Activated T-cell treated with anti-CD3 and anti-CD28 coated beads for 1 hour (primary cell): Measurements from ENCODE around the gene TNN.

Experiments
- DNase-seq: peaks from one replicate; pipeline ENCODE4 v3.0.0-alpha.2; 2020; ENCODE audit warnings: low read depth

Gene TNN

DNA sequence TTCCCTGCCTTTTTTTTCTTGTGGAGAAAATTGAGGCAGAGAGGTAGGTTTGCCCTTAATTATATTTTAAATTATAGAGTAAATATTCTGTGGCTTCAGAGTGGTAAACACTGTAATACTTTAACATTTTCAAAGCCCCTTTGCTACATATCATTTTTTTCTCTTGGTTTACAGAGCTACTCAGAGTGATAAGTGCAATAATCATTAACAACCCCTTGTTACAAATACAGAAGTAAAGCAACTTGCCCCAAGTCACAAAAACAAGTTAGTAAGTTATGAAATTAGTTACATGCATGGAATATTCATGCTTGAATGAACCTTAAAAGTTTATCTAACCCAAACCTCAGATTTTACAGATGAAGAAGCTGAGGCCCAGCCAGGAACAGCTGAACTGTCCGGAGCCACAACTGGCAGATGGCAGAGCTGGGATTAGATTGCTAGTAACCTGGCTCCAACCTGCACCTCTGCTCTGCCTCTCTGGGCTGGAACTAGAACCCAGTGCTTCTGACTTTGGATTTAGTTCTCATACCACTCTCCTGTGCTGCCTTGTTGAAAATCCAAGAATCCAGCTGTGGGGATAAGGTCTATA, 48.7 kb downstream of the TNN start:
- no peak for DNase-seq

GRCh38 chr1:175116903-175117302, 49.3 kb downstream of the TNN start:
- DNase-seq = no peak

DNA sequence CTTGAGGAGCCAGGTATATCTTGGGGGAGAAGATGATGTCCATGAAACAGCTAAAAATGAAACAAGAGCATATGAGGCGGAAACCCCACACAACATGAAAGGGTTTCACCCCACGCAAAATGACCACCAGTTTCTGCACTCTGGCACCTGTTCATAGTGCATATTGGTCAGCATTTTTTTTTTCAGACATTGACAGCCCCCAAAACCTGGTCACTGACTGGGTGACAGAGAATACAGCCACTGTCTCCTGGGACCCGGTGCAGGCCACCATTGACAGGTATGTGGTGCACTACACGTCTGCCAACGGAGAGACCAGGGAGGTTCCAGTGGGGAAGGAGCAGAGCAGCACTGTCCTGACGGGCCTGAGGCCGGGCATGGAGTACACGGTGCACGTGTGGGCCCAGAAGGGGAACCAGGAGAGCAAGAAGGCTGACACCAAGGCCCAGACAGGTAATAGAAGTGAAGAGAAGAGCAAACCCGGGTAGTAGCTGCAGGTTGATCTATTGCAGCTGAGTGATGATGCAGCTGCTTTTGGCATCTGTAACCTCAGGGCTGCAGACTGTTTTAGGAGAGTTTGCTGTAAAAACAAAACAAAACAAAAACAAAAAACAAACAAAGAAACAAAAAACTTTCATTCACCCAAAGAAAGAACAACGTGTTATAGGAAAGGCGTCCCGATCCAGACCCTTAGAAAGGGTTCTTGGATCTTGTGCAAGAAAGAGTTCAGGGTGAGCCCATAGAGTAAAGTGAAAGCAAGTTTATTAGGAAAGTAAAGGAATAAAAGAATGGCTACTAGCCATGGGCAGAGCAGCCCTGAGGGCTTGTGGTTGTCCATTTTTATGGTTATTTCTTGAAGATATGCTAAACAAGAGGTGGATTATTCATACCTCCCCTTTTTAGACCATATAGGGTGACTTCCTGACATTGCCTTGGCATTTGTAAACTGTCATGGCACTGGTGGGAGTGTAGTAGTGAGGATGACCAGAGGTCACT, 51.0 kb downstream of the TNN start:
- DNase-seq = no peak

GRCh38 chr1:175120511-175120910, 52.9 kb downstream of the TNN start:
- no peak for DNase-seq

DNA sequence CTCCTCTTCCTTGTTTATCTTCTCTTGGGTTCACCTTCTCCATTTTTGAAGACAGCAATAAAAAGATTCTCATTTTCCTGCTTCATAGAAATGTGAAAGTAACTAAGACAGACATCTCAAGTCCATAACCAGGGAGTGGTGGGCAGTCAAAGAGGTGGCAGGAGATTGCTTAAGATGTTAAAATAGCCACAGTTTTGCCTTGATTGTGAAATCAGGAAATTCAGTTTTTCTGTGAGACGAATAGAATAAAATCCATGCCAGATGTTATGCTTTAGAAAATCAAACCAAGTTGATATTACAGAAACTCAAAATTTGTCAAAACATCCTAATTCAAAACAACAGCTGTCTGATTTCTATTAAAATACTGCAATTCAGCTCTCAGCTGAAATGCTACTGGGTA, 57.2 kb downstream of the TNN start:
- DNase-seq = no peak

DNA sequence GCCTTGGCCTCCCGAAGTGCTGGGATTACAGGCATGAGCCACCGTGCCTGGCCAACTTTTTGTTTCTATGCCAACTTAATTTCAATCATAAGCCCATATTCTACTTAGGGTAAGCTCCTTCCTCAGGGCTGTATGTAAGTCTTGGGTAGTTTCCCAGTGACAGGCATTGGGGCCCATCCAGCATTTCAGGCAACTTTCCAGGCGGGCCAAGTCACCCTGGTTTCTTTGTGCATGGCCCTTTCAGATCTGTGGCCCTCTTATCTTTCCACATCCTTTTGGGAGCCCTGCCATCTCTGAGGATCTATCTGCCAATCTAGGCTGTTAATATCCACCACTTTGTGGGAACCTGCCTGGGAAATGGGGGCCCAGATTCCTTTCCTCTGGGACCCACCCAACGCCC, 58.7 kb downstream of the TNN start:
- no peak for DNase-seq

GRCh38 chr1:175127565-175127964, 59.9 kb downstream of the TNN start:
- DNase-seq = no peak

- DNase-seq = no peak
Observed at GRCh38 chr1:175128523-175128922, 60.9 kb downstream of the TNN start.

DNA sequence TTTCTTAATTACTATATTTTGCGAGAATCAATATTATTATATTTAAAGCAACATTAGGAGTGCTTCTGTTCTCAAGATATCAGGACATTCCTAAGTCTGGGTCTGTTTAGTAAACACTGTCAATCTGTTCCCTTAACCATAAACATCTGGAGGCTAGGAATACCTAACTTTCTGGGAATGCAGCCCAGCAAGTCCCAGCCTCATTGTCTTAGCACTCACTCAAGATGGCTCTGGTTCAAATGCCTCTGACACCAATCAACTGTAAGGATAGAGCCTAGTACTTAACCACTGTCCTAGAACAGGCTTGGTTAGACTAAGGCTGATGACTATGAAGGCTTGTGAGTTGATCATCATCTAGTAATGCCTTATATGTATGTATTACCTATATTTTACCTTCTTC, 61.5 kb downstream of the TNN start:
- no peak for DNase-seq

GRCh38 chr1:175129644-175129996, 62.0 kb downstream of the TNN start:
- no peak for DNase-seq

GRCh38 chr1:175129997-175130648, 62.5 kb downstream of the TNN start:
- DNase-seq = no peak

GRCh38 chr1:175130649-175131045, 63.0 kb downstream of the TNN start:
- no peak for DNase-seq

GRCh38 chr1:175131095-175131494, 63.5 kb downstream of the TNN start:
- no peak for DNase-seq

DNA sequence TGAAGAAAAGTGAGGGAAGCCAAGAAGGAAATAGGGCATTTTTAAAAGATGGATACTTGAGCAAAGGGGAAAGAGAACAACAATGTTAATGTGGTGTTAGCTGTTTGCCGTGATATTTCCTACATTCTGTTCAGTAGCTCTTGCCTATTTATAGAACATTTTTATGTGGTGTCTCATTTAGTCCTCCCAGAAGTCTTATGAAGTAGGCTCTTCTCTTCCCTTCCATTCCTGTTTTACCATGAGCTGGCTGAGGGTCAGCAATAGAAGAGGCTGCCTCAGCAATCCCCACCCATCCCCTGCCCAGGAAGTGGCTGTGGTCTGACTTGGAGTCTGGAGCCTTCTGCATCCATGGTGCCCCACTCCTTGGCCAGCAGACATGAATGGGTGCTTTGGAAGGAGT, 64.8 kb downstream of the TNN start:
- no peak for DNase-seq

GRCh38 chr1:175133673-175134435, 66.2 kb downstream of the TNN start:
- no peak for DNase-seq

DNA sequence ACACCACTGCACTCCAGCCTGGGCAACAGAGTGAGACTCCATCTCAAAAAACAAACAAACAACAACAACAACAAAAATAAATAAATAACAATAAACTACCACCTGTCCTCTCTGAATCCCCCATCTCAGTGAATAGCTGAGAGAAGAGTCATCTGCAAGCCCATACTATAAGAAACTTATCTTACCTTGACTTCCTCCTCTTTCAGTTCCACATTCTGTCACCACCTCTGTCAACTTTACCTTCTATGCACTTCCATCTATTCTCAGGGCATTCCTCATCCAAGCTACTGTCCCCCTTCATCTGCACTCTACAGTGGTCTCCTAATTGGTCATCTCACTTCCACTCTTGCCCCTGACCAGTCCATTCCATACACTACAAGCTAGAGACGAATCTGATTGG, 66.9 kb downstream of the TNN start:
- DNase-seq = no peak

GRCh38 chr1:175136246-175136645, 68.6 kb downstream of the TNN start:
- DNase-seq = no peak

- DNase-seq = no peak
Observed at GRCh38 chr1:175137369-175137768, 69.7 kb downstream of the TNN start.

- no peak for DNase-seq
Observed at GRCh38 chr1:175138579-175138978, 70.9 kb downstream of the TNN start.

GRCh38 chr1:175145899-175146528, 78.4 kb downstream of the TNN start:
- no peak for DNase-seq

- peak; percentile 57 for DNase-seq
Observed at GRCh38 chr1:175146529-175147213, 79.0 kb downstream of the TNN start.
